Measurements from ENCODE around the gene SUPT20HL1. TPM values are rescaled to one million over a fixed set of nuclear protein-coding genes. Genes with fewer than 3 reads are reported as not detected.

The SUPT20HL1 gene
- total RNA-seq, 6 donors from 2014 or later: not detected

GRCh38 chrX:24391389-24391788 lies 30.9 kb downstream of the SUPT20HL1 start:
- Histone ChIP-seq H3K27ac (no peak overlapping the region), H3K4me3 (no peak overlapping the region), H3K4me1 (no peaks in the 10 kb centered on the region), H3K36me3 (no peaks in the 10 kb centered on the region), H3K9me3 (no peaks in the 10 kb centered on the region), H3K27me3 (no peaks in the 10 kb centered on the region)
- DNase-seq (no peak), ATAC-seq (ENCODE audit: low FRiP score in 2 of 2) (no peak)
- 44 to 58% methylated on average over 5 of the region's 5 CpGs for WGBS, 2 donors
- TF ChIP-seq CTCF (IDR thresholded peaks at IDR 0.05): no peak
- TF ChIP-seq POLR2A (IDR thresholded peaks at IDR 0.05): no peak
- TF ChIP-seq EP300 (IDR thresholded peaks at IDR 0.05): no peak
- TF ChIP-seq POLR2AphosphoS5 (IDR thresholded peaks at IDR 0.05): no peak

GRCh38 chrX:24391843-24392242 lies 31.4 kb downstream of the SUPT20HL1 start:
- Histone ChIP-seq H3K36me3 (no peaks in the 10 kb centered on the region), H3K4me1 (no peaks in the 10 kb centered on the region), H3K9me3 (no peaks in the 10 kb centered on the region), H3K4me3 (no peak overlapping the region), H3K27me3 (no peaks in the 10 kb centered on the region), H3K27ac (no peak overlapping the region)
- TF ChIP-seq POLR2AphosphoS5 (IDR thresholded peaks at IDR 0.05) (no peak), CTCF (IDR thresholded peaks at IDR 0.05) (no peak), POLR2A (IDR thresholded peaks at IDR 0.05) (no peak), EP300 (IDR thresholded peaks at IDR 0.05) (no peak)
- ATAC-seq (ENCODE audit: low FRiP score in 2 of 2) (no peak), DNase-seq (no peak)
- WGBS, 2 donors: 50 to 59% methylated on average over 2 to 3 of the region's 3 CpGs

DNA sequence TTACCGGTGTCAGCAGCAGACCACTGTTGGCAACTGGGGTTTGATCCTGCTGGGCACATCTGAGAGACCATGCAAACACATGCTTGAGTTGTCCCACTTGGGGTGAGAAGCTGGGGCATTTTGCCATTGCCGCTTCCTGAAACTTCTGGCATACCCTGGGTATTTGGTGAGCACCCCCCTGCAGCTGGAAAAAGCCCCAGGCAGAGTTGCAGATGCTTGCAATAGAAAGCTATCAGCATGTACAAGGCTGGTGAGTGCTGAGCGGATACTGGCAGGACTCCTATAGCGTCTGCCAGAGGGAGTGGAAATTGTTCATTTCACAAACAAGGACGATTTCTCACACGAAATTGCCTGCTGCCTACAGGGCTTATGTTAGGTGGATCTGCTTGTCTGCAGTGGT lies 32.3 kb downstream of the SUPT20HL1 start:
- Histone ChIP-seq H3K4me1 (no peaks in the 10 kb centered on the region), H3K27me3 (no peaks in the 10 kb centered on the region), H3K27ac (no peak overlapping the region), H3K36me3 (no peaks in the 10 kb centered on the region), H3K4me3 (no peak overlapping the region), H3K9me3 (no peaks in the 10 kb centered on the region)
- no peak for TF ChIP-seq CTCF (IDR thresholded peaks at IDR 0.05)
- TF ChIP-seq EP300 (IDR thresholded peaks at IDR 0.05): no peak
- TF ChIP-seq POLR2AphosphoS5 (IDR thresholded peaks at IDR 0.05): no peak
- no peak for TF ChIP-seq POLR2A (IDR thresholded peaks at IDR 0.05)
- ATAC-seq (ENCODE audit: low FRiP score in 2 of 2): no peak
- 54 to 68% methylated on average over 2 to 6 of the region's 6 CpGs for WGBS, 2 donors
- no peak for DNase-seq

- Histone ChIP-seq H3K27me3 (no peaks in the 10 kb centered on the region), H3K27ac (no peak overlapping the region), H3K4me3 (no peak overlapping the region), H3K4me1 (no peaks in the 10 kb centered on the region), H3K9me3 (no peaks in the 10 kb centered on the region), H3K36me3 (no peaks in the 10 kb centered on the region)
- DNase-seq: peak in 1 of 2 donors; percentile 26
- WGBS, 2 donors: 0 to 7% methylated on average over 3 to 4 of the region's 4 CpGs
- peak; percentile 46 to 88 (median 78) for TF ChIP-seq CTCF (IDR thresholded peaks at IDR 0.05)
- no peak for TF ChIP-seq POLR2AphosphoS5 (IDR thresholded peaks at IDR 0.05)
- peak; percentile 77 to 92 for ATAC-seq (ENCODE audit: low FRiP score in 2 of 2)
Observed at GRCh38 chrX:24395775-24396174, 35.3 kb downstream of the SUPT20HL1 start.

GRCh38 chrX:24396236-24396930 lies 35.9 kb downstream of the SUPT20HL1 start:
- WGBS, 2 donors: 54 to 68% methylated on average over 5 of the region's 5 CpGs
- Histone ChIP-seq H3K36me3 (no peaks in the 10 kb centered on the region), H3K4me3 (no peak overlapping the region), H3K9me3 (no peaks in the 10 kb centered on the region), H3K27me3 (no peaks in the 10 kb centered on the region), H3K27ac (no peak overlapping the region), H3K4me1 (no peaks in the 10 kb centered on the region)
- DNase-seq (no peak), ATAC-seq (ENCODE audit: low FRiP score in 2 of 2) (no peak)
- TF ChIP-seq EP300 (IDR thresholded peaks at IDR 0.05): no peak

Measured in upper lobe of left lung (tissue), 6 donors.